ENCODE results near the gene KLHDC9. TPM values are rescaled to one million over a fixed set of nuclear protein-coding genes. Genes with fewer than 3 reads are reported as not detected.

Gene KLHDC9
- polyA plus RNA-seq, 2 of the 4 experiments (the other 2 are of a cell fraction): 1.2 to 3.6 TPM

- ChIA-PET POLR2A (interaction anchor here (0.5 kb wide), 1 partner anchor 82 kb away, joined by 3 read pairs; no protein-coding TSS in a partner anchor), CTCF (interaction anchor here (0.7 to 13.9 kb wide), 18 partner anchors 9 to 346 kb away, joined by 3 to 319 read pairs (median 4); partner anchors contain the start of genes F11R, KLHDC9 and NECTIN4)
- TF ChIP-seq RAD21 (conservative IDR thresholded peaks at IDR 0.05 in 1 of 2, IDR thresholded peaks at IDR 0.05 in 1 of 2) (no peak), REST (IDR thresholded peaks at IDR 0.05) (no peak), GATA3 (IDR thresholded peaks at IDR 0.05; ENCODE audit: borderline replicate concordance) (no peak), JUN (IDR thresholded peaks at IDR 0.05) (no peak), PHF8 (IDR thresholded peaks at IDR 0.05; ENCODE audit: borderline replicate concordance, low read depth) (no peak), BHLHE40 (IDR thresholded peaks at IDR 0.05; ENCODE audit: low read depth, low read length) (no peak), RNF2 (IDR thresholded peaks at IDR 0.05; ENCODE audit: borderline replicate concordance, low read depth) (no peak), TFCP2L1 (CRISPR knock-in tag; IDR thresholded peaks at IDR 0.05) (no peak), ESRRA (IDR thresholded peaks at IDR 0.05; ENCODE audit: borderline replicate concordance, low read length) (no peak), FOSL2 (IDR thresholded peaks at IDR 0.05) (no peak), FOSL2 (CRISPR knock-in tag; IDR thresholded peaks at IDR 0.05) (no peak), HOXB5 (CRISPR knock-in tag; IDR thresholded peaks at IDR 0.05) (no peak), ZNF302 (CRISPR knock-in tag; IDR thresholded peaks at IDR 0.05) (no peak), POLR2A (IDR thresholded peaks at IDR 0.05; ENCODE audit: low read length) (no peak)
- Histone ChIP-seq H3K27ac (peak overlapping the region in 1 of 2 experiments; percentile 71; a peak in 3 of 6 replicates), H3K4me1 (peaks cover 27% of the 10 kb centered on the region), H3K9me3 (no peaks in the 10 kb centered on the region), H3K4me3 (no peak overlapping the region), H3K4me2 (0 out of 3 replicates have a peak overlapping the region, but pooled peaks have one; percentile 26)
- ATAC-seq (no peak), DNase-seq (ENCODE audit: low read depth in 1 of 2, low spot score in 1 of 2) (no peak), FAIRE-seq (no peak)
- WGBS (ENCODE audit: missing lambda C conversion rate): 92% methylated on average over 19 of the region's 19 CpGs
Observed at GRCh38 chr1:161072751-161073449, 25.3 kb upstream of the KLHDC9 start.

- CTCF ChIA-PET: interaction anchor here (0.8 to 13.9 kb wide), 8 partner anchors 9 to 75 kb away, joined by 3 to 319 read pairs (median 6); partner anchors contain the start of genes KLHDC9 and NECTIN4
- no peak for DNase-seq (ENCODE audit: low read depth in 1 of 2, low spot score in 1 of 2)
- TF ChIP-seq JUNB (IDR thresholded peaks at IDR 0.05) (no peak), HMGXB4 (CRISPR knock-in tag; IDR thresholded peaks at IDR 0.05; ENCODE audit: borderline replicate concordance) (no peak), NPAS2 (CRISPR knock-in tag; IDR thresholded peaks at IDR 0.05; ENCODE audit: borderline replicate concordance) (no peak), FOXS1 (CRISPR knock-in tag; IDR thresholded peaks at IDR 0.05) (no peak), CBX8 (IDR thresholded peaks at IDR 0.05) (no peak), MYC (IDR thresholded peaks at IDR 0.05; ENCODE audit: borderline replicate concordance, low read length) (no peak), REST (IDR thresholded peaks at IDR 0.05) (no peak), HDAC2 (IDR thresholded peaks at IDR 0.05) (no peak), HOXB5 (CRISPR knock-in tag; IDR thresholded peaks at IDR 0.05) (no peak), KDM1A (IDR thresholded peaks at IDR 0.05; ENCODE audit: low read depth) (no peak), BCL3 (IDR thresholded peaks at IDR 0.05) (no peak), EHMT2 (IDR thresholded peaks at IDR 0.05; ENCODE audit: low read depth) (no peak), HES2 (IDR thresholded peaks at IDR 0.05) (no peak)
Observed at GRCh38 chr1:161073474-161074121, 24.6 kb upstream of the KLHDC9 start.

More at GRCh38 chr1:161073474-161074121, 24.6 kb upstream of the KLHDC9 start:
- Histone ChIP-seq H3K27ac (peak overlapping the region; percentile 51 to 71; a peak in 4 of 6 replicates), H3K4me1 (peaks cover 27% of the 10 kb centered on the region), H3K4me3 (no peak overlapping the region), H3K9me3 (no peaks in the 10 kb centered on the region), H3K4me2 (peak overlapping the region; percentile 26)
- ATAC-seq: peak; percentile 49 to 61; a peak in 5 of 6 replicates
- no peak for FAIRE-seq
- WGBS (ENCODE audit: missing lambda C conversion rate): 73% methylated on average over 6 of the region's 7 CpGs
- POLR2A ChIA-PET: interaction anchor here (0.5 kb wide), 1 partner anchor 82 kb away, joined by 3 read pairs; no protein-coding TSS in a partner anchor

Measured in A549 (cell line).